Neural cell (in vitro differentiated cells): ENCODE data around the gene RDH14.

ENCODE experiments used
- CTCF ChIP-seq: fragments of 450-650 bp; IDR thresholded peaks from 2 replicates; pipeline ENCODE4 v1.5.1; 2014; ENCODE audit warnings: antibody characterized with exemption, mild to moderate bottlenecking, moderate library complexity; ENCODE audit not compliant: poor library complexity, severe bottlenecking
- EP300 ChIP-seq: fragments of 450-650 bp; conservative IDR thresholded peaks from 2 replicates; pipeline ENCODE4 v1.6.1; 2014; ENCODE audit warnings: antibody characterized with exemption, mild to moderate bottlenecking, moderate library complexity; ENCODE audit not compliant: poor library complexity, severe bottlenecking

GRCh38 chr2:18557121-18557520 is 3.3 kb downstream of the RDH14 start:
- TF ChIP-seq CTCF = no peak
- no peak for TF ChIP-seq EP300
